Body of pancreas (tissue), 4 donors: Measurements from ENCODE around the gene CLEC2B.

Experiments
- CTCF ChIP-seq, 7 experiments: fragments of 450-650 bp in 4 of 7; fragments of 200-600 bp in 3 of 7; sonication (generic) in 3 of 7; IDR thresholded peaks; one replicate each; pipeline ENCODE4 v1.5.1; 2016 to 2019; ENCODE audit warnings: antibody characterized with exemption in 7 of 7
- POLR2A ChIP-seq, 3 donors: fragments of 450-650 bp; IDR thresholded peaks; one replicate each; pipeline ENCODE4 v1.6.1; 2016; ENCODE audit warnings: antibody characterized with exemption in 3 of 3, mild to moderate bottlenecking in 2 of 3

- TF ChIP-seq POLR2A (IDR thresholded peaks at IDR 0.05), result no peak
- no peak for TF ChIP-seq CTCF (IDR thresholded peaks at IDR 0.05)
Observed at GRCh38 chr12:9851050-9851449, 18.1 kb downstream of the CLEC2B start.
